Measurements from ENCODE around the gene CTRB2.
"Not testable (repeated sequence)": the region's sequence is repeated elsewhere in the genome, so short reads cannot be mapped to it uniquely, and the experiment has no call there.

Gene CTRB2

GRCh38 chr16:75209944-75210343, 3.0 kb upstream of the CTRB2 start:
- no peak overlapping the region for H3K4me3 ChIP-seq (ENCODE audit: low read length)
- TF ChIP-seq CTCF (conservative IDR thresholded peaks at IDR 0.05; ENCODE audit: low read length): no peak
- DNase-seq (ENCODE audit: low read depth): no peak

GRCh38 chr16:75209514-75209913, 2.6 kb upstream of the CTRB2 start:
- H3K4me3 ChIP-seq (ENCODE audit: low read length); DNase-seq (ENCODE audit: low read depth): not testable (repeated sequence)

GRCh38 chr16:75208861-75209505, 2.0 kb upstream of the CTRB2 start:
- H3K4me3 ChIP-seq (ENCODE audit: low read length): no peak overlapping the region
- no peak for DNase-seq (ENCODE audit: low read depth)
- no peak for TF ChIP-seq CTCF (conservative IDR thresholded peaks at IDR 0.05; ENCODE audit: low read length)

GRCh38 chr16:75208242-75208825, 1.4 kb upstream of the CTRB2 start:
- no peak overlapping the region for H3K4me3 ChIP-seq (ENCODE audit: low read length)
- DNase-seq (ENCODE audit: low read depth): no peak
- no peak for TF ChIP-seq CTCF (conservative IDR thresholded peaks at IDR 0.05; ENCODE audit: low read length)

GRCh38 chr16:75207831-75208230, 870 bp upstream of the CTRB2 start:
- no peak for TF ChIP-seq CTCF (conservative IDR thresholded peaks at IDR 0.05; ENCODE audit: low read length)
- H3K4me3 ChIP-seq (ENCODE audit: low read length): no peak overlapping the region
- no peak for DNase-seq (ENCODE audit: low read depth)

GRCh38 chr16:75205961-75206748, 806 bp downstream of the CTRB2 start:
- DNase-seq (ENCODE audit: low read depth); H3K4me3 ChIP-seq (ENCODE audit: low read length): not testable (repeated sequence)

- not testable (repeated sequence) for DNase-seq (ENCODE audit: low read depth); H3K4me3 ChIP-seq (ENCODE audit: low read length)
Measured at GRCh38 chr16:75205438-75205837, 1.5 kb downstream of the CTRB2 start.

GRCh38 chr16:75204905-75205304, 2.1 kb downstream of the CTRB2 start:
- H3K4me3 ChIP-seq (ENCODE audit: low read length); DNase-seq (ENCODE audit: low read depth): not testable (repeated sequence)

- H3K4me3 ChIP-seq (ENCODE audit: low read length): no peak overlapping the region
- no peak for TF ChIP-seq CTCF (conservative IDR thresholded peaks at IDR 0.05; ENCODE audit: low read length)
- no peak for DNase-seq (ENCODE audit: low read depth)
Measured at GRCh38 chr16:75204410-75204758, 2.6 kb downstream of the CTRB2 start.

Measured in AG10803 (cell line).